IMR-90 (cell line): ENCODE measurements around the gene FKBP11. TPM values are rescaled to one million over a fixed set of nuclear protein-coding genes. Genes with fewer than 3 reads are reported as not detected.

ENCODE experiments used
- ATAC-seq: fragments of 200-7000 bp; cut with Tn5 transposase; 2 replicates; pipeline ENCODE4 v1.9.1; 2020; ENCODE audit warnings: low read depth, mild to moderate bottlenecking, moderate library complexity
- BruUV-seq: library from RNA; stranded (reverse); fragments of 400-500 nt; replicated peaks from 2 replicates; lab custom pipeline; 2021; lab: Mats Ljungman, UMichigan
- CTCF ChIA-PET: fragments of 300-600 bp; formaldehyde crosslinking; extraction: SDS; loops from one replicate; lab custom pipeline; 2021; ENCODE audit warnings: antibody characterized with exemption; lab: Yijun Ruan, JAX
- POLR2A ChIA-PET: fragments of 300-600 bp; sonication (Branson Sonifier 250); formaldehyde crosslinking; loops from one replicate; lab custom pipeline; 2022; ENCODE audit warnings: antibody characterized with exemption; ENCODE audit not compliant: unreplicated experiment; lab: Charles Lee
- DNase-seq: peaks from one replicate; pipeline ENCODE4 v3.0.0; 2013
- H2AFZ ChIP-seq: replicated peaks from 2 replicates; pipeline ENCODE3; 2013; ENCODE audit warnings: low read length, mild to moderate bottlenecking; ENCODE audit not compliant: poor library complexity
- H2AK5ac ChIP-seq: 2 replicates; pipeline ENCODE4 v1.6.1; 2013; ENCODE audit warnings: low read depth, low read length, inconsistent platforms
- H2AK9ac ChIP-seq: replicated peaks from 2 replicates; pipeline ENCODE3; 2013; ENCODE audit warnings: mild to moderate bottlenecking, low read depth, low read length, moderate library complexity; ENCODE audit not compliant: poor library complexity
- H2BK120ac ChIP-seq: 2 replicates; pipeline ENCODE4 v1.6.1; 2013; ENCODE audit warnings: low read depth, low read length, inconsistent platforms
- H2BK15ac ChIP-seq: 3 replicates; pipeline ENCODE4 v1.6.1; 2013; ENCODE audit warnings: low read depth, low read length, inconsistent platforms
- H2BK20ac ChIP-seq: 2 replicates; pipeline ENCODE4 v1.6.1; 2013; ENCODE audit warnings: low read depth, mild to moderate bottlenecking, inconsistent platforms, low read length, moderate library complexity
- H2BK5ac ChIP-seq: 2 replicates; pipeline ENCODE4 v1.6.1; 2013; ENCODE audit warnings: mild to moderate bottlenecking, low read depth, low read length, inconsistent platforms; ENCODE audit not compliant: poor library complexity, severe bottlenecking
- H3K14ac ChIP-seq: replicated peaks from 2 replicates; pipeline ENCODE4 v1.6.1; 2013; ENCODE audit warnings: low read depth, low read length, inconsistent platforms
- H3K18ac ChIP-seq: 2 replicates; pipeline ENCODE4 v1.6.1; 2013; ENCODE audit warnings: low read depth, low read length, control low read depth
- H3K23ac ChIP-seq: 2 replicates; pipeline ENCODE4 v1.6.1; 2013; ENCODE audit warnings: low read depth, low read length, inconsistent platforms
- H3K27ac ChIP-seq: 2 replicates; pipeline ENCODE4 v1.5.1; 2013; ENCODE audit warnings: mild to moderate bottlenecking, control low read depth, low read length; ENCODE audit not compliant: insufficient read depth
- H3K27me3 ChIP-seq: 2 replicates; pipeline ENCODE4 v1.6.1; 2013; ENCODE audit warnings: low read length; ENCODE audit not compliant: control insufficient read depth, insufficient read depth
- H3K36me3 ChIP-seq: 2 replicates; pipeline ENCODE4 v1.6.1; 2013; ENCODE audit warnings: low read length, mixed read lengths; ENCODE audit not compliant: control insufficient read depth, insufficient read depth
- H3K4ac ChIP-seq: 2 replicates; pipeline ENCODE4 v1.6.1; 2013; ENCODE audit warnings: low read depth, low read length, inconsistent platforms
- H3K4me1 ChIP-seq: 2 replicates; pipeline ENCODE4 v1.6.1; 2013; ENCODE audit warnings: low read length, mixed read lengths; ENCODE audit not compliant: control insufficient read depth, insufficient read depth
- H3K4me2 ChIP-seq: 2 replicates; pipeline ENCODE4 v1.6.1; 2013; ENCODE audit warnings: low read depth, mild to moderate bottlenecking, control low read depth, low read length, moderate library complexity
- H3K4me3 ChIP-seq: 2 replicates; pipeline ENCODE4 v1.5.1; 2013; ENCODE audit warnings: low read depth, mild to moderate bottlenecking, control low read depth, low read length, moderate library complexity; ENCODE audit not compliant: insufficient read depth
- H3K56ac ChIP-seq: 2 replicates; pipeline ENCODE4 v1.6.1; 2013; ENCODE audit warnings: low read length, inconsistent platforms; ENCODE audit not compliant: insufficient read depth; ENCODE audit errors: extremely low read depth
- H3K79me1 ChIP-seq, 2 experiments: 2 replicates each; pipeline ENCODE4 v1.6.1; 2013; ENCODE audit warnings: low read length in 2 of 2, inconsistent platforms in 1 of 2, low read depth in 1 of 2
- H3K9ac ChIP-seq: 2 replicates; pipeline ENCODE4 v1.6.1; 2013; ENCODE audit warnings: low read depth, low read length, control low read depth
- H3K9me1 ChIP-seq: 2 replicates; pipeline ENCODE4 v1.6.1; 2013; ENCODE audit warnings: low read length, inconsistent platforms; ENCODE audit not compliant: insufficient read depth
- H3K9me3 ChIP-seq: 2 replicates; pipeline ENCODE4 v1.6.1; 2013; ENCODE audit warnings: low read length; ENCODE audit not compliant: control insufficient read depth, insufficient read depth
- H4K20me1 ChIP-seq: 2 replicates; pipeline ENCODE4 v1.6.1; 2013; ENCODE audit warnings: low read length, inconsistent platforms; ENCODE audit not compliant: insufficient read depth
- H4K5ac ChIP-seq: 2 replicates; pipeline ENCODE4 v1.6.1; 2013; ENCODE audit warnings: mild to moderate bottlenecking, low read depth, low read length, control low read depth
- H4K8ac ChIP-seq, 2 experiments: 2 replicates each; pipeline ENCODE4 v1.6.1; 2013; ENCODE audit warnings: low read depth in 2 of 2, low read length in 2 of 2, control low read depth in 1 of 2, inconsistent platforms in 1 of 2
- H4K91ac ChIP-seq: 2 replicates; pipeline ENCODE4 v1.6.1; 2013; ENCODE audit warnings: low read depth, low read length, inconsistent platforms; ENCODE audit not compliant: insufficient read depth
- FOS ChIP-seq: fragments of 150-350 bp; IDR thresholded peaks from 2 replicates; pipeline ENCODE4 v1.6.1; 2016; ENCODE audit warnings: low read depth, low read length
- POLR2A ChIP-seq: IDR thresholded peaks from 2 replicates; pipeline ENCODE4 v1.6.1; 2012; ENCODE audit warnings: mild to moderate bottlenecking, low read depth, low read length
- RCOR1 ChIP-seq: IDR thresholded peaks from 2 replicates; pipeline ENCODE4 v1.6.1; 2012; ENCODE audit warnings: mild to moderate bottlenecking, low read length, improper control_type of control experiment; ENCODE audit not compliant: insufficient replicate concordance
- WGBS, 2 experiments: methylation state at CpG; one replicate each; pipeline versions ENCODE4 v1.1.5 to v1.1.7; 2013; ENCODE audit warnings: missing lambda C conversion rate in 2 of 2; ENCODE audit not compliant: insufficient read length in 1 of 2; ENCODE audit errors: extremely low coverage in 2 of 2; 5-methylcytosine and 5-hydroxymethylcytosine counted together
- dilution Hi-C: fragments of 300-500 bp; cut with HindIII; formaldehyde crosslinking; loops from one replicate; pipeline ENCODE4 v1.14.3; 2018; ENCODE audit warnings: low sequenced_read_pairs; ENCODE audit not compliant: unreplicated experiment
- in situ Hi-C: fragments of 300-500 bp; cut with MboI; formaldehyde crosslinking; loops from 3 replicates; pipeline ENCODE4 v1.14.3; 2019; ENCODE audit warnings: low sequenced_read_pairs, inconsistent platforms, mixed read lengths
- intact Hi-C: fragments of 100-400 bp; cut with micrococcal nuclease; formaldehyde crosslinking; loops from 2 replicates; pipeline ENCODE4 v1.10.0; 2022
- polyA plus RNA-seq, 3 experiments: library from polyadenylated mRNA; depleted of rRNA; stranded (reverse); fragments of >200 nt; gene quantifications; 2 replicates each; pipeline ENCODE4 v1.2.3, GENCODE V29; 2012; ENCODE audit warnings: low replicate concordance in 1 of 3
- total RNA-seq: library from RNA; depleted of rRNA; stranded (reverse); fragments of >200 nt; gene quantifications from 2 replicates; pipeline ENCODE4 v1.2.3, GENCODE V29; 2012
- TF ChIP-seq, protein P1 (sequence below): conservative IDR thresholded peaks from 2 replicates; pipeline ENCODE4 v1.5.1; 2012; ENCODE audit warnings: mild to moderate bottlenecking, low read depth, low read length, improper control_type of control experiment
- TF ChIP-seq, protein P2 (sequence below): fragments of 150-350 bp; IDR thresholded peaks from 2 replicates; pipeline ENCODE4 v1.6.1; 2017; ENCODE audit warnings: mild to moderate bottlenecking, antibody characterized with exemption, low read length, low read depth

Gene FKBP11
- total and polyA plus RNA-seq, 2 of the 4 experiments (the other 2 are of a cell fraction): 5.0 to 40.0 TPM

DNA sequence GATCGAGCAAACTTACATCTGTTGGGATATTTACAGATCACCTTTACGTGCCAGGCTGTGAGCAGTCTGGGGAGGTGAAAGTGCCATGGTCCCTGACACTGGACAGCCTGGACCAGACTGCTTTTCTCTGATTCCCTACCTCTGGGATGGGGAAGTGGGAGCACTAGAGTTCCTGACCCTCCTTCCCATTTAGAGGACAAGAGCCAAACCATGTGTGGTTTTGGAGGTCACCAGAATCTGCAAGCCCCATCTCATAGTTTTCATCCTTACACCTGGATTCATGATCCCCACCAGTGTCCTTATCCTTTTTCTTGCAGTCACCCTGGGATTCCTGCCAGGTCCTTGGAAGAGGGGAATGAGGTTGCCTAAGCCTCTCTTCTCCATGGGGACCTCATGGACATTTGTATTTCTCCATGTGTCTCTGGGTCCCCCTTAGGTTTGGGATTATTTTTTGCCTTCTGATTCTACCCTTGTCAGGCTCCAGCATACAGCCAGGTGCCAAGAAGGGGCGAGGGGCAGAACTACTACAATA, 47.7 kb upstream of the FKBP11 start:
- CTCF ChIA-PET: interaction anchor here (1.0 kb wide), 1 partner anchor 15 kb away, joined by 4 read pairs; no protein-coding TSS in a partner anchor
- POLR2A ChIA-PET: no interaction called here
- Histone ChIP-seq H4K20me1 (peaks cover 4% of the 10 kb centered on the region), H2AK9ac (no peak overlapping the region), H3K27ac (no peak overlapping the region), H3K56ac (no peak overlapping the region), H3K79me1 (no peaks in the 10 kb centered on the region), H4K5ac (no peak overlapping the region), H4K8ac (no peak overlapping the region), H3K27me3 (peaks cover 75% of the 10 kb centered on the region), H3K9ac (no peak overlapping the region), H3K4me2 (no peak overlapping the region), H3K4ac (no peak overlapping the region), H3K36me3 (no peaks in the 10 kb centered on the region), H3K9me1 (peaks cover 12% of the 10 kb centered on the region), H4K91ac (no peak overlapping the region), H2AK5ac (0 out of 2 replicates have a peak overlapping the region, but pooled peaks have one; percentile 0), H3K4me1 (peaks cover 14% of the 10 kb centered on the region), H2BK120ac (no peak overlapping the region), H3K9me3 (no peaks in the 10 kb centered on the region), H2BK15ac (no peak overlapping the region), H2AFZ (peak overlapping the region; percentile 28), H3K4me3 (no peak overlapping the region), H3K14ac (no peak overlapping the region), H3K23ac (no peak overlapping the region), H2BK5ac (no peak overlapping the region), H2BK20ac (no peak overlapping the region), H3K18ac (no peak overlapping the region)
- dilution Hi-C loops: no loop called here
- BruUV-seq: no TSS peak
- DNase-seq (no peak), ATAC-seq (no peak)
- WGBS, 2 experiments: 14% methylated on average over 1 of the region's 3 CpGs; no CpG with 5 or more reads in 1 of the 2 experiments
- in situ Hi-C loops: no loop called here
- TF ChIP-seq, protein P1, sequence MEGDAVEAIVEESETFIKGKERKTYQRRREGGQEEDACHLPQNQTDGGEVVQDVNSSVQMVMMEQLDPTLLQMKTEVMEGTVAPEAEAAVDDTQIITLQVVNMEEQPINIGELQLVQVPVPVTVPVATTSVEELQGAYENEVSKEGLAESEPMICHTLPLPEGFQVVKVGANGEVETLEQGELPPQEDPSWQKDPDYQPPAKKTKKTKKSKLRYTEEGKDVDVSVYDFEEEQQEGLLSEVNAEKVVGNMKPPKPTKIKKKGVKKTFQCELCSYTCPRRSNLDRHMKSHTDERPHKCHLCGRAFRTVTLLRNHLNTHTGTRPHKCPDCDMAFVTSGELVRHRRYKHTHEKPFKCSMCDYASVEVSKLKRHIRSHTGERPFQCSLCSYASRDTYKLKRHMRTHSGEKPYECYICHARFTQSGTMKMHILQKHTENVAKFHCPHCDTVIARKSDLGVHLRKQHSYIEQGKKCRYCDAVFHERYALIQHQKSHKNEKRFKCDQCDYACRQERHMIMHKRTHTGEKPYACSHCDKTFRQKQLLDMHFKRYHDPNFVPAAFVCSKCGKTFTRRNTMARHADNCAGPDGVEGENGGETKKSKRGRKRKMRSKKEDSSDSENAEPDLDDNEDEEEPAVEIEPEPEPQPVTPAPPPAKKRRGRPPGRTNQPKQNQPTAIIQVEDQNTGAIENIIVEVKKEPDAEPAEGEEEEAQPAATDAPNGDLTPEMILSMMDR: no peak
- TF ChIP-seq, protein P2, sequence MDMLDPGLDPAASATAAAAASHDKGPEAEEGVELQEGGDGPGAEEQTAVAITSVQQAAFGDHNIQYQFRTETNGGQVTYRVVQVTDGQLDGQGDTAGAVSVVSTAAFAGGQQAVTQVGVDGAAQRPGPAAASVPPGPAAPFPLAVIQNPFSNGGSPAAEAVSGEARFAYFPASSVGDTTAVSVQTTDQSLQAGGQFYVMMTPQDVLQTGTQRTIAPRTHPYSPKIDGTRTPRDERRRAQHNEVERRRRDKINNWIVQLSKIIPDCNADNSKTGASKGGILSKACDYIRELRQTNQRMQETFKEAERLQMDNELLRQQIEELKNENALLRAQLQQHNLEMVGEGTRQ: no peak
- TF ChIP-seq RCOR1: no peak
- TF ChIP-seq POLR2A: no peak
- no peak for TF ChIP-seq FOS
- intact Hi-C loops: no loop called here
